Measurements from ENCODE around the gene MYO18B.

MYO18B gene

DNA sequence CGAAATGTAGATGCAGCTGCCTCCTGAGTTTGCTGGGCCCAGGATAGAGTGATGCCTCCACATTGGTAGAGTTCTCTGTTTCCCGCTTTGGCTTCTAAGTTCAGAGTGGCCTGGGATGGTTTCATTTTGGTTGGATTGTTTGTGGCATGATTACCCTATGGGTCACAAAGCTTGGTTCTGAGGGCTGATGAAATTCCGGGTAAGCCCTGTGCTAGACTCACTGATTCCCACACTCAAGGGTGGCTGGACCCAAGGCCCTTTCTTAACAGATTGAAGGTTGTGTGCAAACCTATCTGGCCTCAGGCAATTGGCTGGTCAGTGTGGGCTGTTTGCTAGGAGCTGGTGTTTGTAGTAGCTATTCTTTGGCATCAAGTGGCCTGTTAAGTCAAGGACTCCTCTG is 158.4 kb downstream of the MYO18B start:
- no peak overlapping the region for H3K27ac ChIP-seq (replicated peaks)
- H3K27me3 ChIP-seq (ENCODE audit: insufficient read depth, poor library complexity, severe bottlenecking) = no peaks in the 10 kb centered on the region
- no peak for DNase-seq (ENCODE audit: low read depth in 1 of 2, low spot score in 1 of 2)
- no peak overlapping the region for H3K4me3 ChIP-seq (replicated peaks; ENCODE audit: insufficient read depth, low read length)
- TF ChIP-seq, protein P1, sequence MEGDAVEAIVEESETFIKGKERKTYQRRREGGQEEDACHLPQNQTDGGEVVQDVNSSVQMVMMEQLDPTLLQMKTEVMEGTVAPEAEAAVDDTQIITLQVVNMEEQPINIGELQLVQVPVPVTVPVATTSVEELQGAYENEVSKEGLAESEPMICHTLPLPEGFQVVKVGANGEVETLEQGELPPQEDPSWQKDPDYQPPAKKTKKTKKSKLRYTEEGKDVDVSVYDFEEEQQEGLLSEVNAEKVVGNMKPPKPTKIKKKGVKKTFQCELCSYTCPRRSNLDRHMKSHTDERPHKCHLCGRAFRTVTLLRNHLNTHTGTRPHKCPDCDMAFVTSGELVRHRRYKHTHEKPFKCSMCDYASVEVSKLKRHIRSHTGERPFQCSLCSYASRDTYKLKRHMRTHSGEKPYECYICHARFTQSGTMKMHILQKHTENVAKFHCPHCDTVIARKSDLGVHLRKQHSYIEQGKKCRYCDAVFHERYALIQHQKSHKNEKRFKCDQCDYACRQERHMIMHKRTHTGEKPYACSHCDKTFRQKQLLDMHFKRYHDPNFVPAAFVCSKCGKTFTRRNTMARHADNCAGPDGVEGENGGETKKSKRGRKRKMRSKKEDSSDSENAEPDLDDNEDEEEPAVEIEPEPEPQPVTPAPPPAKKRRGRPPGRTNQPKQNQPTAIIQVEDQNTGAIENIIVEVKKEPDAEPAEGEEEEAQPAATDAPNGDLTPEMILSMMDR (IDR thresholded peaks at IDR 0.05; ENCODE audit: insufficient read depth, low read length) = no peak
- TF ChIP-seq GABPA (IDR thresholded peaks at IDR 0.05; ENCODE audit: low read depth) = no peak
- TF ChIP-seq, protein P2, sequence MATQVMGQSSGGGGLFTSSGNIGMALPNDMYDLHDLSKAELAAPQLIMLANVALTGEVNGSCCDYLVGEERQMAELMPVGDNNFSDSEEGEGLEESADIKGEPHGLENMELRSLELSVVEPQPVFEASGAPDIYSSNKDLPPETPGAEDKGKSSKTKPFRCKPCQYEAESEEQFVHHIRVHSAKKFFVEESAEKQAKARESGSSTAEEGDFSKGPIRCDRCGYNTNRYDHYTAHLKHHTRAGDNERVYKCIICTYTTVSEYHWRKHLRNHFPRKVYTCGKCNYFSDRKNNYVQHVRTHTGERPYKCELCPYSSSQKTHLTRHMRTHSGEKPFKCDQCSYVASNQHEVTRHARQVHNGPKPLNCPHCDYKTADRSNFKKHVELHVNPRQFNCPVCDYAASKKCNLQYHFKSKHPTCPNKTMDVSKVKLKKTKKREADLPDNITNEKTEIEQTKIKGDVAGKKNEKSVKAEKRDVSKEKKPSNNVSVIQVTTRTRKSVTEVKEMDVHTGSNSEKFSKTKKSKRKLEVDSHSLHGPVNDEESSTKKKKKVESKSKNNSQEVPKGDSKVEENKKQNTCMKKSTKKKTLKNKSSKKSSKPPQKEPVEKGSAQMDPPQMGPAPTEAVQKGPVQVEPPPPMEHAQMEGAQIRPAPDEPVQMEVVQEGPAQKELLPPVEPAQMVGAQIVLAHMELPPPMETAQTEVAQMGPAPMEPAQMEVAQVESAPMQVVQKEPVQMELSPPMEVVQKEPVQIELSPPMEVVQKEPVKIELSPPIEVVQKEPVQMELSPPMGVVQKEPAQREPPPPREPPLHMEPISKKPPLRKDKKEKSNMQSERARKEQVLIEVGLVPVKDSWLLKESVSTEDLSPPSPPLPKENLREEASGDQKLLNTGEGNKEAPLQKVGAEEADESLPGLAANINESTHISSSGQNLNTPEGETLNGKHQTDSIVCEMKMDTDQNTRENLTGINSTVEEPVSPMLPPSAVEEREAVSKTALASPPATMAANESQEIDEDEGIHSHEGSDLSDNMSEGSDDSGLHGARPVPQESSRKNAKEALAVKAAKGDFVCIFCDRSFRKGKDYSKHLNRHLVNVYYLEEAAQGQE (IDR thresholded peaks at IDR 0.05; ENCODE audit: insufficient replicate concordance, low read depth) = no peak
- no peak for TF ChIP-seq POLR2AphosphoS5 (IDR thresholded peaks at IDR 0.05; ENCODE audit: low read depth)
- TF ChIP-seq SPI1 (IDR thresholded peaks at IDR 0.05; ENCODE audit: borderline replicate concordance, low read depth) = no peak

DNA sequence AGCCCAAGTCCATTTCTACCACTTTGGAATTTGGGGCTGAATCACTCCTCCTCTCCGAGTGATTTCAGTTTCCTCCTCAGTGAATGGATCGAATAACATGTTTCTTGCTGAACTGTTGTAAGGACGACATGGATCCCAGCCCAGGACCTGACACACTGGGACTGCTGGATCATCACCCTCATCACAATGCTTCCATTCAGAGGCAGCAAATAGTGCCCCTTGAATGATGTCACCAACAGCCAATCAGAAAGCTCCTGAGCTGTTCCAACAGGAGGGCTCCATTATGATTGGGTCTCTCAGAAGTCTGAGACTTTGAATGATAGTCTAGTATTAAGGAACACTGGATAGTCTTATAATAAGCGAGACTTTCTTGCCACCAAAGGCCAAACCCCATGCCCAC is 158.9 kb downstream of the MYO18B start:
- H3K27me3 ChIP-seq (ENCODE audit: insufficient read depth, poor library complexity, severe bottlenecking) = no peaks in the 10 kb centered on the region
- DNase-seq (ENCODE audit: low read depth in 1 of 2, low spot score in 1 of 2) = no peak
- TF ChIP-seq, protein P2 (IDR thresholded peaks at IDR 0.05; ENCODE audit: insufficient replicate concordance, low read depth) = no peak
- no peak for TF ChIP-seq GABPA (IDR thresholded peaks at IDR 0.05; ENCODE audit: low read depth)
- no peak for TF ChIP-seq POLR2AphosphoS5 (IDR thresholded peaks at IDR 0.05; ENCODE audit: low read depth)
- TF ChIP-seq SPI1 (IDR thresholded peaks at IDR 0.05; ENCODE audit: borderline replicate concordance, low read depth) = no peak
- TF ChIP-seq, protein P1 (IDR thresholded peaks at IDR 0.05; ENCODE audit: insufficient read depth, low read length) = no peak
- no peak overlapping the region for H3K27ac ChIP-seq (replicated peaks)
- no peak overlapping the region for H3K4me3 ChIP-seq (replicated peaks; ENCODE audit: insufficient read depth, low read length)

DNA sequence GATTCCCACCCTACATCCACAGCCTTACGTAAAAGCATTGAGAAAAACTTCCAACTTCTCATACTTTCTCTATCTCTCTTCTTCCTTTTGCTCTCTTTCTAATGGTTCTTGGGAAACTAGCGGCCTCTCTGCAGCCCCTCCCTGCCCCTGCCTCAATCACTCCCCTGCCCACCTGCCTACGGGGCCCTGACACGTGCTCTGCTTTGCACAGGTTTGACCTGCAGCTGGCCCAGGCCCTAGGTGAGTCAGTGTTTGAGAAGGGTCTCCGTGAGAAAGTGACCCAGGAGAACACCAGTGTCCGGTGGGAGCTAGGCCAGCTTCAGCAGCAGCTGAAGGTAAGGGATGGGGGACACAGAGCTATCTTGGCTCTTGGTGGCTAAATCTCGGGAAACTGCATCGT is 160.4 kb downstream of the MYO18B start:
- H3K4me3 ChIP-seq (replicated peaks; ENCODE audit: insufficient read depth, low read length) = no peak overlapping the region
- no peak for DNase-seq (ENCODE audit: low read depth in 1 of 2, low spot score in 1 of 2)
- no peak overlapping the region for H3K27ac ChIP-seq (replicated peaks)
- TF ChIP-seq SPI1 (IDR thresholded peaks at IDR 0.05; ENCODE audit: borderline replicate concordance, low read depth) (no peak), POLR2AphosphoS5 (IDR thresholded peaks at IDR 0.05; ENCODE audit: low read depth) (no peak), GABPA (IDR thresholded peaks at IDR 0.05; ENCODE audit: low read depth) (no peak)
- TF ChIP-seq, protein P1 (IDR thresholded peaks at IDR 0.05; ENCODE audit: insufficient read depth, low read length) = no peak
- TF ChIP-seq, protein P2 (IDR thresholded peaks at IDR 0.05; ENCODE audit: insufficient replicate concordance, low read depth) = no peak
- H3K27me3 ChIP-seq (ENCODE audit: insufficient read depth, poor library complexity, severe bottlenecking) = no peaks in the 10 kb centered on the region
